Left forelimb (tissue), 1 donor: Measurements from ENCODE around the gene KCNQ5.

ENCODE experiments used
- DNase-seq: peaks from one replicate; pipeline ENCODE4 v3.0.0-alpha.2; 2018; ENCODE audit warnings: low spot score

Gene KCNQ5

DNA sequence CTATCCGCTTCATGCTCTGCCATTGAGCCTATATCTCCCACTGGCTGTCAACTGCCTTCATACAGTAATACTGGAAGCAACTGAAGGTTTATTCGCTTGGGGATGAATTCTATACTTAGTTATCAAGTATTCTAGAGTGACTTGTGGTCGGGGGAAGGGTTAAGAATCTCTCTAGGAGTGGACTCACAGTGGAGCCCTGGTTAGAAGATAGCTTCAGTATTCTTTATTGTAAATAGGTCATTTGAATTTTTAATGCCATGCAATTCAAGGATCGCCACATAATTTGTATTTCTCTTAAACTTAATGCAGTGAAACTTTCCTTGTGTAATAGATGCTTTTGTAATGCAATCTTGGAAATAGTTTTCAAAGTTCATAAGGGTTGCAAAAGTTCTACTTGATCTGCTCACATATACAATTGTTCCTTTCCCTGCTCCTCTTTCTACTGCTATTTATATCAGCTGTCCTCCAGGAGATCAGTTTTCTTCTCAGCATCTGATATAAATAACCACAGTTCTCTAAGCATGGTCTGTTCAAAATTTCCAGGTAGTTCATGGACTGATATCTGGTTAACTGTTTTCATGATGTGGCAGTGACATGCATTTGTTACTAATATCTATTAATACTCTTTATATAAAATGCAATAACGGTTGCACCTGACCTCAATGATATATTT lies 120.3 kb downstream of the KCNQ5 start:
- no peak for DNase-seq

DNA sequence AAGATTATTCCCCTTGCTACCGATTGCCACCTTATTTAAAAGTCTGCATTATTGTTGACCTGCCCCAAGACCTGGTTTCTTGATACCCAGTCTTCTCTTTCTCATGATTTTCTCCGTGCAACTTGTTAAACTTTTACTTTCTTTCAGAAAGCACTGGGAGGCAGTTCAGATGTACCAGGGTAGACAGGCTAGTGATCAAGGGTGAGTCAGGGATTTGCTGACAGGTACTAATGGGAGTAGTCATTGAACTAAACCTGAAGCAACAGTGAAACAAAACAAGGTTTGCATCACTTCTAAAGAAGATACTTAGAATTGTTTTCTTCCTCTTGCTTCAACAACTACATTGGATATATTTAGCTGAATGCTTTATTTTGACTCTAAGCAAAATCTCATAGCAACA lies 124.4 kb downstream of the KCNQ5 start:
- no peak for DNase-seq

DNA sequence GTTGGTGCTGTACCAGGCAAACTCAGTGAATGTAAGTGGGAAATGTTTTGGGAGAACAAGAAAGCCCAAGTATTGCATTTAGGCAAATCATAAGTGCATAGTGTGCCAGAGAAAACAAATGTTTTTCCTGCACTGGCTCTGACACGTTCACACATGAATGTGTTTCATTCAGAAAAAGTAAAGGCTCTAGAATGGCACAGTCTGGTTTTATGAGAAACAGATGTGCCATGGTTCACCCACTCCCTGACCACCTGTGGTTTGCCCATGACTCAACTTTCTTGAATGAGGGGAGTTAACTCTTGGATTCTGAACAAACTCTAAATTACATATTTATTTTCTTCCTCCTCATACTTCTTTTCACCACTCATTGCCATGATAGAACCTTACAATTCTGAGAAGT lies 126.9 kb downstream of the KCNQ5 start:
- no peak for DNase-seq

DNA sequence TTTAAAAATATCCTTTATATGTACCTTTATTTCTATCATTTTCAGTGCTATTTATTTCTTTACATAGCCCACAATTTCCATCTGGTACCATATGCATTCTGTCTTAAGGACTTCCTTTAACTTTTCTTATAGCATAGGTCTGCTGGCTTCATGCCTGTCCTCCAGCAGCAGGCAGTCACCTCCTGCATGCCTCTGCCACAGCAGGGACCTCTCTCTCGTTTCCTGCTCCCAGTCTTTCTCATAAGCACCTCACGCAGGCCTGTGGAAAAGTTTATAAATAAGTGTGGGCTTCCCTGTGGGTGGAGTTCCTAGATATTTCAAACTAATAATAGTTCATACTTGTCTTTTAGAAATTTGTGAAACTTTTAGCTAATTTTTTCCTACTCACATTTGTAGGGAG lies 133.9 kb downstream of the KCNQ5 start:
- no peak for DNase-seq

DNA sequence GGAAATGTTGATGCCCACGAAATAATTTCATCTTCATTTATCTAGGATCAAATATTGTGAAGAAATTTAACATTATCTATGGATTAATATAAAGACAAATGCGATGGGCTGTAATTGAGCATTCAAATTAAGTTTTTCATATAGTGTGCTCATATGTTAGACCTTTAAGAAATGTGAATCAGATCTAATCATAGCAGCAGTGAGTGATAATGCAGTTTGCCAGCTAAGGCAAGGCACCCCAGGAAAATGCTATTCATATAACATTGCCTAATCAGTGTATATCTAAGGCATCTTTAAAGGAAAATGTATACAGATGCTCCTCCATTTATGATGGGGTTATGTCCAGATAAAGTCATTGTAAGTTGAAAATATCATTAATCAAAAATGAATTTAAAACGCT lies 135.2 kb downstream of the KCNQ5 start:
- no peak for DNase-seq

DNA sequence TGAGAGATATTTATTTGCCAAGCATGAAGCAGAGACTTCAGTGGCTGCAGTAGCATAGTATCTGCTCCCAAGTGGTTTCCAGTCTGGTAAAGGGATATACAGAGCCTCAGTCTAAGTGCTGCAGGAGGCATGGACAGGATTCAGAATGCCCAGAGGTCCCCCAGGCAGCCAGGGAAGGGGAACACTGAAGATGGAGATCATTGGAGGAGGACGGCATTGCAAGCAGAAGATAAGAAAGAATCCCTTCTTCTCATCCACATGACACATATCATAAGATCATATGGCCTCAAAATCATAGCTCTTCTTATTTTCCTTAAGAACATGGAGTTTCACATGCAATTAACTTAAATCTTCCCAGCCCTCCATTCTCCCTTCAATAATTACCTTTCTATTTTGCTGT lies 136.1 kb downstream of the KCNQ5 start:
- DNase-seq, result no peak

DNA sequence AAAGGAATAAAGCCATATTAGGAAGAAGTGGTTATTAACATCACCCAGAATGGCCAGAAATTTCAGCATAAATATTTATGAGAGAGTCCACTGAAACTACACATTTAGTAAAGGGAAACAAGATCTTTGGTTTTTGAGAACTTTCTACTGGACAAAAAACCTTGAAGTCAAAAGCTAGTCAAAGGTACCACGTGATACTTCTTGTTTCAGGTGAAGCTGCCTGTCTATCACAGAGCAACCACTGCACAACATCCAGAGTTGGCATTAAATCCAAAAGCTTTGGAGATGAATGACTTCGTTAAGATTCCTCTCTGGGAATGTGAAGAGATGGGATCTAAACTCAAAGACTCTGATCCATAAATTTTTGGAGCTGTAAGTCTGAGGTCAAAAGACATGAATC lies 137.0 kb downstream of the KCNQ5 start:
- DNase-seq, result no peak

DNA sequence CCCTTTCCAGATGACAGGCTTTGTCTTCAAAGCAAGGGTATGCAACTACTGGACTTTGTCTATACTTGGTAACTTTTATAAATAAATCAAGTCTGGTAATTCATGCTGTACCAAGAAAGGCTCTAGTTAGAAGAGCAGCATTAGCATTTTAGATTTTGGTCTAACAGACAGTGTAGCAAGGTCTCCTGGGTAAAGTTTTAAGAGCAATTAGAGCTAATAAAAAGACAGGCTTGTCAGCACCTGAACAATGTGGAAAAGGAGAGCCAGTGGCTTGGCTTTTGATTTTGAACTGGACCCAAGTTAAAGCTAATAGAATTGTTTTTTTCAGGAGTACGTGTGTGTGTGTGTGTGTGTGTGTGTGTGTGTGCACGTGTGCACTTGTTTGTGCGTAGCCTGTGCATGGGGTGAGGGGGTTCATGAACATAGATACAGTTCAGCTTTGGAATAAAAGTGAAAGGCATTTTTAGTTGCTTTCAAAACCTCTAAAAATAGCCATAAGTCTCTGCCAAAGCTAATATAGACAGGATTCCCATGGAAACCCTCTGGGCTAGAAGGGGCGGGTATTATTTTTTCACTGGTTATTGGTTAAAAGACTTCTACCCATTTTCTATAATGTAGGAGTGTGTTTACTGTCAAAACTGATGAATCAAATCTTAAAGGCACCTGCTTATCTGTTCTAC lies 138.4 kb downstream of the KCNQ5 start:
- DNase-seq, result no peak

DNA sequence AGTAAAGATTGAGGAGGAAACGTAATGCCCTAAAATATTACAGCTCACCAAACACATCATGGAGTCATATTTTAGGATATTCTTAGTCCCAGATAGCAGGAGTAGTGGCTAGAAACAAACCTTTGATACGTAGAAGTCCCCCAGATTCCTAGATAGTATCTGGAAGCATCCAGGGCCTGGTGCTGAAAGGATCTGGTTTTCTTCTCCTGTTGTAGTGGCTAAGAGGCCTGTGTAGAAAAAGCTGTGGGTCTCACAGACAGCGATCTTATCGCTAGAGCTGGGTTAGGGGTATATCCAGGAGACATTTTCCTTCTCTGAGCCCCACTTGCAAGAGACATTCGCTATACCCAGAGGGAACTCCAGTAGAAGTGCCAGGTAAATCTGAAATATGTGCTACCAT lies 139.9 kb downstream of the KCNQ5 start:
- no peak for DNase-seq

DNA sequence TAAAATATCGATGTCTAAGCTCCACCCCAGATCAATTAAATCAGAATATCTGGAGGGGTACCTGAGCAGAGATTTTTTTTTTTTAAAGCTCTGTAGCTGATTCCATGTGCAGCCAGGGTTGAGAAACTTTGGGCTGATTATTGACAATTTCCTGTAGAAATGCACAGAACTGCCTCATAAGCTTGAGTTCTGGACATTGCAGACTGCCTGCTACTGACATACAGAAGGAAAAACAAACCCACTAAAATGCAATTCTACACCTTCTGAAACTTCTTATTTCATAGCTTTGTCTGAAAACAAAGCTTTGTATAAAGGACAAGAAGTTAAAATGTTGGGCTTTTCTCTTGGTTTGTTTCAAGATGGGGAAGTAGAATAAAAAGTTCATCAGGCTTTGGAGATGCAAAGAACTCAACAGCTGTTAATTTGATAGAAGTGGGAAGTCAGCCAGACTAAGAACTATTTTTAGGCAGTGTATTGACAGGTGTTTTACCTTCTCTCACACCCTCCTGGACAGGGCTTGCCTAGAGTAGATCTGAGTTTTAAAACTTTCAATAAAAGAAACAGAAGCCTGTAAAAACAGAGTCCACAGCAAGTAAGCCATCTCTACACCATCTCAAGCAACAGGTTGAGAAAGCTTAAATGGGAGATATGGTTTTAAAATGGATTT lies 147.7 kb downstream of the KCNQ5 start:
- no peak for DNase-seq

DNA sequence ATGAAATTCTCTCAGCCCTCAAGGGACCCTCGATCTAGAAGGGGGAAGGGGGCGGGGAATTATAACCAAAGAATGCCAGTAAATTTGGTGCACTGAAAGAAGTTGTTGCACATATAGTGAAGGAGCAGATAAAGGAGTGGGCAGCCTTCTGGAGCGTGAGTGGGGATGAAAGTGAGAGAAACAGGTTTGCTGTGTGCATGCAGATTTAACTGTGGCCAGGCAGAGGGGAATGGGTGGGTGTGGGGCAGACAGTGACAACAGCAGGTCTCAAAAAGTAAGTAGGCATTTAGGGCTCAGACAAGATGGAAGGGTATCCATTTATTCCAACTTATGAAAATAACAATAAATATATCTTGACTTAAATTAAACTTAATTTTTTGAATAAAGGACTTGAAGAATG lies 149.1 kb downstream of the KCNQ5 start:
- DNase-seq, result no peak

DNA sequence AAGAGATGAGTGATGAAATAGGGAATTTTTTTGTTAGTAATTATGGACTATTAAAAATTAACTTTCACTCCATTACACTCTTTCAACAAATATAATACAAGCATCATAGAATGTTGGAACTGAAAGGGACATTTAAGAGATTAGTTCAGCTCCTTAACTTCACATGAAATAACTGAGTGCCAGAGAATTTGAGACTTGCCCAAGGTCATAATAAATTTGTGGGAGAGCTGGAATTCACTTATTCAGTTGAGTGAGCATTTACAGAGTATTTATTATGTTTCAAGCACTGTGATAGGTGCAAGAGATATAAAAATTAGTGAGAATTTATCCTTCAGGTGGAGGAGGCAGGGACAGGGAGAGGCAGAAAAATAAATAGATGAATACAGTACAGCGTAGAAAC lies 154.6 kb downstream of the KCNQ5 start:
- no peak for DNase-seq

DNA sequence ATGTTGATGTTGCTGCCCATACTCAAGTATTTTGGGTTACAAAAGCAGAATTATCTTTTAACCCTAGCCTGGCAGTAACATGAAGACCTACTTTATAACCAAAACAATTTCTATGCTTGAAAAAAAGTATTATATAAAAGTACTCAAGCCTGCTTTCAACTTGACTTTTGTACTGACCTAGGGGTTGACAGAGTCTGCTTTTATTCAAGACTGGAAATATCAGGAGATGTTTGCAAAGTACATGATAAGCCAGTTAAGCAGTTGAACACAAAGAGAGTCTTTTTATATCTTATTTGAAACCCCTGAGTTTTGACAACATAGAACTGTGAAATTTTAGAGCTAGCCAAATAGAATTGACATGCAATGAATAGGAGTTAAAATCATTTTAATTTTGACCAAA lies 159.8 kb downstream of the KCNQ5 start:
- DNase-seq, result no peak

DNA sequence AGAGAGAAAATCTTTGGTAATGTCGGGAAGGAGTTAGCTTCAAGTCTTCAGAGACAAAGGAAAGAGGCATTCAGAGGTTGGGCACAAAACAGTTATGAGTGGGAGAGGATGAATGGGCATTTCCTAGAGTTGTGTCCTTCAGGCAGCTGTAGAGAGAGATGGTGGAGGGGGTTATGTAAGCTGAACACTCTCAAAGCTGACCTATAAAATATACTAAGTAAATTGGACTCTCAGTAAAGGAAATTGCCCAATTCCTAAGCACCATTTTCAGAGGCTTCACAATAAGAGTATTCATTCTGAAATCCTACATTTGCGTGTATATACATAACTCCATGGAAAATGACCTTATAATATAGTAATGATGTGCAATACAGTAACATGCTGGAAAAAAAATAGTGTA lies 161.2 kb downstream of the KCNQ5 start:
- DNase-seq, result no peak

DNA sequence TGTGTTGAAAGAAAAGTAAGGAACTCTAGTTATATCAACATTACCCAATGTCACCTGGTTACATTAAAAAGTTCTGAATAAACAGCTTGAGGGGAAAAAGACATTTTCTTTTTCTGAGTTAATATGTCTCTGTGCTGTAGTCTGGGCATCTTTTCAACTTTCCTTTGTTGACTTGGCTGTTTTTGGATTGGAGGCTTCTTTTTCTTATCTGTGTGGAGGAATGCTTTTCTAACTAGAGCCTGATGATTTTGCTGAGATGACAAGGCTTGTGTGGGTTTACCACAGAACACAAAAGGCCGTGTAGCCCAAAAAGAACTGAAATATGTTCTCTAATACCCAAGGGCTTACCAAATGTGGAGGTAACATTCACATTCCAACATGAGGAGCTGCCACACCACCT lies 161.8 kb downstream of the KCNQ5 start:
- DNase-seq, result no peak

DNA sequence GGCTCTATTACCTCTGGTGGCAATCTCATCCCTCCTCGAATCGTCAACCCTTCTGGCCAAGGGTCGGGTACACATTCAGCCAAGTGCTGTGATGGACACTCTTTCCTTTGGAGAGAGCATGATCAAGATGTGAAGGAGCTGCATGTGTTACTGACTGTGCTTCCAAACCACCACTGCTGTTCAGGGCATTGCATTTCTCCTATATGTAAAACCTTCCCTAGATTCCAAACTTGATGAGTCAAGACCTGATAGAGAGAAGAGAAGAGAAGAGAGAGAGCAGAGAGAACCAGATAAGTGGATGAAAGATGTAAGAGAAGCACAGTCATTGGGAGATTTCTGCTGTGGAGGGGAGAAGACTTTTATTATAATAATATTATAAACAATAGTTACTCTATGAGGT lies 162.2 kb downstream of the KCNQ5 start:
- DNase-seq, result no peak

DNA sequence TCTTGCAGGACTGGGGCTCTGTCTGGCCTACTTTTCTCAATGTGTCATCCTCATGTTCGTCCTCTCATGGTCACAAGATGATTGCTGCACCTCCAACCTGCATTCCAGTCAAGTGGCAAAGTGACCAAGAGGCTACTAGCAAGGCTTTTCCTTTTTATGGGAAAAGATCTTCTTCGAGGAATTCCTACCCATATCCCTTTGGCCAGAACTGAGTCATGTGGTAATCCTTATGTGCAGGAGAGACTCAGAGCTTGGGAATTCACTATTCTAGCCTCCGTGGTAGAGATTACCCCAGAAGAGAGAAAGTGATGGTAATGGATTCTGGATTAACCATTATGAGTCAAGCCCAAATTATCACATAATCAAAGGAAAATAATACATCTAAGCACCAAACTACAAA lies 162.7 kb downstream of the KCNQ5 start:
- no peak for DNase-seq

DNA sequence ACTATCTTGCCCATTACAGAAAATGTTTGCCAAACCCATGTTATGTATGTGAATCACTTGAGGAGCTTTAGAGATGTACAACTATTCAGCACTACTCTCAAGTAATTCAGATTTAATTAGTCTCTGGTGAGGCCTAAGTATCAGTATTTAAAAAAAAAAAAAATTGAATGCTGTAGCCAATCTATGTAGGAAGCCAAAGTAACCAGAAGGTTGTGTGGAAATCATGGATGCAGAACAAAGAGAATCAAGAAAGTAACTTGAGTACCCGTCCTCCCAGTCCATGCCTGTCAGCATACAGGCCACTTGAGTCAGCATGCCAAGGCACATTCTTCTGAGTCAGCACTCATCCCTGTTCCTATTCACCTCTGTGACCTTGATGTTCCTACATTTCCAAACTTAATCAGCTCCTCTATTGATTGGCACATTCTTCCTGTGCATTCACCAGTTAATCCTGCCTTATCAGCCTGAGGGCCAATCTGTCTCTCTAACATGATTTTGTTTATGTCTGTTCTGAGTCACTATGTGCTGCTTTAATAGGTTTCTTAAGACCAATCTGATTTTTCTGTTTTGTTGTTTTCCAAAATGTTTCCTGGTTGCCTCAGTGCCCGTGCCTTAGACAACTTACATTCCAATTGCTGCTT lies 165.6 kb downstream of the KCNQ5 start:
- no peak for DNase-seq

DNA sequence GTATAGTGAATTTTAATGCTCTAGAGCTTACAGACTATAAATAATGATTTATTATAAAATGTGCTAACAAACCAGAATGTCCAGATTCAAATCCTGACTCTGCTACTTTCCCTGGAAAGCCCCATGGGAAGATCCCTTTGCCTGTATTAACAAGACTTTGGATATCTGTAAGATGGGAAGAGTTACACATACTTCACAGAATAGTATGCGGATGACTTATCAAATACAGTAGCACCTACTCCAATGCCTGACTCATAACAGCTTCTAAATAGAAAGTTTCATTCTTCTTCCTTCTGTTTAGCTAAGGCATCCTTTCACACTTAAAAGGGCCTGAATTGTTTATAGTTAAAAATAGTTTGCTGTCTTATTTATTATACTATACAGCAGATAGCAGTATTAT lies 166.3 kb downstream of the KCNQ5 start:
- DNase-seq, result no peak

DNA sequence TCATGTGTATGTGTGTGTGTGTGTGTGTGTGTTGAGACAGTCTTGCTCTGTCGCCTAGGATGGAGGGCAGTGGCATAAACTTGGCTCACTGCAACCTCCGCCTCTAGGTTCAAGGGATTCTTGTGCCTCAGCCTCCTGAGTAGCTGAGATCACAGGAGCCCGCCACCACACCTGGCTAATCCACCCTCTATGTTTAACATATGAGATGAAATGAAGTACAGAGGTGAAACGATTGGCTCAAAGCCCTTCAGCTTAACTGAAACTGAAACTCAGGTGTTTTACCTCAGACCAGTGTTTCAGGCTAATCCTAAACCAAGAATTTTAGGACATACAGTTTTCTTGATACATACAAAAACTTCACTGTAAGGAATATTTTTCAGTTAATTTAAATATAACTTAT lies 167.3 kb downstream of the KCNQ5 start:
- no peak for DNase-seq

DNA sequence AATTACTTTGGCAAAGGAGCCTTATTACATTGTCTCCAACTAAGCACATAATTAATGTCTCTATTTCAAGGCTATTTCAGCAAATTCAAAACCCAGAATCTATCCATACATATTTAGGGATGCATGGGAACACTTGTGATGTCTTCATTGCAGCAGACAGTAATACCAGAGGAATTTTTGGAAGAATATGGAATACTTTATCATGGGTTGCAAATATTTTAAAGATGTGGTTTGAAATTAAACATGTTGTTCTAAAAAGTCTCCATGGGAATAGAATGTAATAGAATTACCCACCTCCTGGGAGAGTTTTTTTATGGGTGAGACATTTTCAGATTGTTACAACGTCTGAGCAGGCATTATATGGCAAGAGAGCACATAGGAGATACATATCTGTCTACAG lies 170.8 kb downstream of the KCNQ5 start:
- DNase-seq, result no peak

DNA sequence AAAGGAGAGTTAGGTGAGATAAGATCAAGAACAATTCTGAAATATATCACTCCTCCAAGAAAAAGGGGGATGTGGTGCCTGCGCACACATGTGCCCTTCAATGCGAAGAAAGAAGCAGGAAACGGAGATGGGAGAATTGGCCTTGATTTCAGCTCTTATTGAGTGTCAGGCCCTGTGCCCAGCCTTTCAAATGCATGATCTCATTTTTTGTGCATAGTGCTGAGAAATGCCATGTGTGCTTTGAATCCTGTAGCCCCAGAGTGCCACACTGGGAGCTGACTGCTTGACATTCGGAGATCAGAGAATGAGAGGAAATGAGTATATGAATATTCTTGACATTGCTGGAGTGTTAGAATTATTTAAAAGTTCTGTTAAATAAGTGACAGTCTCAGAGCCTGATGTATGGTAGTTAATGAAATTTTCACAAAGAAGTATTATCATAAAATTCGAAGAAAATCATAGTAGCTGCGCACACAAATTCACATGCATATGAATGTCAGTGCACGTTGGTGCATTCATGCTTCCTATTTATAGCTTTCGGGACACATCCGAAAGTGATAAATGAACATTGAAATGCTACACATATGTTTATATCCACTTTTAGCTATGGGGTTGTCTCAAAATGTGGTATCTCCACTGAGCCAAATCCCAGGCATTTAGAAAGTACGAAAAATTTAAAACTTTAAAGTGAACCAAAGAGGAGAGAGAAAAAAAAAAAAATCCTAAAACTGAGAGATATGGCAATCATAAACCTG lies 172.0 kb downstream of the KCNQ5 start:
- no peak for DNase-seq
